ENCODE data around the gene RSL1D1.

Gene RSL1D1

GRCh38 chr16:11869353-11870228 is 18.2 kb upstream of the RSL1D1 start:
- no peak overlapping the region for H3K27ac ChIP-seq
- no peak for TF ChIP-seq CTCF (conservative IDR thresholded peaks at IDR 0.05)

DNA sequence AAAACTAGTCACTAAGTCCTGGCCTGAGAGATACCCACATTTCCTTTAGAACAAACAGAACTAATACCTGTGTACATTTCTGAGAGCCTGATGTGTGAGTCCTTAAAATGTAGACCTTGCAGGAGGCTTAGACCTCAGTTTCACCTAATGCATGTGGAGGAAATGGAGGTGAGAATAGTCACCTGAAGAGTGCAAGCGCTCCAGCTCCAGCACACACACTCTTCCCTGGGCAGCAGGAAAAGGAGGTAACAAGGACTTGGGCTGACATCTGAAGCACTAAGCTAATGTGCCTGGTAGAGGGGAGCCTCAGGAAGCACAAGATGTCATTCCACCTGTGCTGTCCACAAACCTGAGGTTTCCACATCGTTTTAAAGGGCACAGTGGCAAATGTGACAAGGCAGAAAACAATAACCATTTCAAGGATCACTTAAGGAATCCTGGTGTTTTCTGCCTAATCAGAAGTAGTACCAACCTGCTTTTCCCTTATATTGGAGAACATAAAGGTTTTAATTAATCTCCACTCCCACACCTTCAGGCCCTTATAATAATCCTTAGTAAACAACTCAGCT is 17.2 kb upstream of the RSL1D1 start:
- no peak overlapping the region for H3K27ac ChIP-seq
- no peak for TF ChIP-seq CTCF (conservative IDR thresholded peaks at IDR 0.05)

DNA sequence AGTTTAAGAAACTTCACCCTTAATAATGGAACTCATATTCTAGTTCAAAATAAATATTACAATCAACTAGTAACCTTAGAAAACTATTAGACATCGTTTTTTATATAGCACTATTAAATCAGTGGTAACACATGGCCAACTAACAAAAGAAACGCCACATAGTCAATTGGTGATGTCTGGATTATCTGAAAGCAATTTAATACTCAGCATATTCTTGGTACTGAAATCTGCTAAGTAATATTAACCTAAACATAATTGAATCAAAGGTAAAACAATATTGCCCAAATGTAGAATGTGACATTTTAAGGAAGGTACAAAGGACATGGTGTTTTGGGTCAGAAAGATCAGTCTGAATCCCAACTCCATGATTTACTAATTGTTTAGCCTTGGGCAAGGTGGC is 11.1 kb upstream of the RSL1D1 start:
- no peak for TF ChIP-seq CTCF (conservative IDR thresholded peaks at IDR 0.05)
- no peak overlapping the region for H3K27ac ChIP-seq

- no peak overlapping the region for H3K27ac ChIP-seq
- TF ChIP-seq CTCF (conservative IDR thresholded peaks at IDR 0.05) = no peak
Measured at GRCh38 chr16:11857161-11857560, 5.8 kb upstream of the RSL1D1 start.

DNA sequence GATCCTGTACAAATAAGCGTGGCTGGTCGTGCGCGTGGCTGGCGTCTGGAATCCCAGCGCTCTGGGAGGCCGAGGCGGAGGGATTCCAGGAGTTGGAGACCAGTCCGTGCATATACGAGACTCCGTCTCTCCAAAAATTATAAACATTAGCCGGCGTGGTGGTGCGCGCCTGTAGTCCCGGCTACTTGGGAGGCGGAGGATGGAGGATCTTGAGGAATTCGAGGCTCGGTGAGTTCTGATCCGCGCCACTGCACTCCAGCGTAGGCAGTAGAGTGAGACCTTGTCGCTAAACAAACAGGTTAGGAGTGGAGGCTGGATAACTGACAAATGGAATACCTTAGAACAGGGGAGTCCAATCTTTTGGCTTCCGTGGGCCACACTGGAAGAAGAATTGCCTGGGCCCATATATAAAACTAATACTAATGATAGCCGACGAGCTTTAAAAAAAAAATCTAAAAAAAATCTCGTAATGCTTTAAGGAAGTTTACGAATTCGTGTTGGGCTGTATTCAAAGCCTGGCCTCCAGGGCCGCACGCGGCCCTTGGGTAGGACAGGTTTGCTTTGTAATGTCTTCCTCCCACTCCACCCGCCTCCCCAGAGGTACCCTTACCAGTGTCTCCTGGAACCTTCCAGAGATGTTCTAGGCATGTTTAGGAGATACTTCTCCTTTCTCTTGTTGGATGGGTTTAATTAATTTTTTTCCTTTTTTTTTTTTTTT is 909 bp upstream of the RSL1D1 start:
- peak overlapping the region; percentile 83 for H3K27ac ChIP-seq
- no peak for TF ChIP-seq CTCF (conservative IDR thresholded peaks at IDR 0.05)

- no peak overlapping the region for H3K27ac ChIP-seq
- no peak for TF ChIP-seq CTCF (conservative IDR thresholded peaks at IDR 0.05)
Measured at GRCh38 chr16:11848842-11849241, 2.5 kb downstream of the RSL1D1 start.

DNA sequence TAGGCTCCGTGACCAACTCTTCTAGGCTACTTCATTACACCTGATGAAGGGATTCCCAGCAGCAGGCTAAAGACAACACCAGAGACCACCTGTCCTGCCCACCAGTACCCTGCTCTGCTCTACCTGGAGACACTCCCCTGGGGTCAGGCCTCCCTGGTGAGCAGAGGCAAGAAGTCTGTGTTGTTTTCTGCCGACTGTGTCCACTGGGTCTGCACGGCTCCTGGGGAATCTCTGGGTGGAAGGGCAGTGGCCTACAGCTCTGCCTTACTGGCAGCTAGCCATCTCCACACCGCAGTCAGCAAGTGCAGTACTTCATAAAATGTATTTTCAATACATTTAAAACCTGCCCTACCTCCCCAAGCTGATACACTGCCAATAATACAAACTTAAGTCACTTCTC is 6.8 kb downstream of the RSL1D1 start:
- TF ChIP-seq CTCF (conservative IDR thresholded peaks at IDR 0.05) = no peak

More for the DNA sequence above, 6.8 kb downstream of the RSL1D1 start:
- H3K27ac ChIP-seq = no peak overlapping the region
